HG02759 (cell line): ENCODE results near the gene FAM237A.

ENCODE experiments used
- ATAC-seq: cut with Tn5 transposase; IDR thresholded peaks from one replicate; pipeline ENCODE4 v1.9.1; 2021; ENCODE audit warnings: mild to moderate bottlenecking, moderate library complexity; ENCODE audit not compliant: unreplicated experiment

The FAM237A gene

DNA sequence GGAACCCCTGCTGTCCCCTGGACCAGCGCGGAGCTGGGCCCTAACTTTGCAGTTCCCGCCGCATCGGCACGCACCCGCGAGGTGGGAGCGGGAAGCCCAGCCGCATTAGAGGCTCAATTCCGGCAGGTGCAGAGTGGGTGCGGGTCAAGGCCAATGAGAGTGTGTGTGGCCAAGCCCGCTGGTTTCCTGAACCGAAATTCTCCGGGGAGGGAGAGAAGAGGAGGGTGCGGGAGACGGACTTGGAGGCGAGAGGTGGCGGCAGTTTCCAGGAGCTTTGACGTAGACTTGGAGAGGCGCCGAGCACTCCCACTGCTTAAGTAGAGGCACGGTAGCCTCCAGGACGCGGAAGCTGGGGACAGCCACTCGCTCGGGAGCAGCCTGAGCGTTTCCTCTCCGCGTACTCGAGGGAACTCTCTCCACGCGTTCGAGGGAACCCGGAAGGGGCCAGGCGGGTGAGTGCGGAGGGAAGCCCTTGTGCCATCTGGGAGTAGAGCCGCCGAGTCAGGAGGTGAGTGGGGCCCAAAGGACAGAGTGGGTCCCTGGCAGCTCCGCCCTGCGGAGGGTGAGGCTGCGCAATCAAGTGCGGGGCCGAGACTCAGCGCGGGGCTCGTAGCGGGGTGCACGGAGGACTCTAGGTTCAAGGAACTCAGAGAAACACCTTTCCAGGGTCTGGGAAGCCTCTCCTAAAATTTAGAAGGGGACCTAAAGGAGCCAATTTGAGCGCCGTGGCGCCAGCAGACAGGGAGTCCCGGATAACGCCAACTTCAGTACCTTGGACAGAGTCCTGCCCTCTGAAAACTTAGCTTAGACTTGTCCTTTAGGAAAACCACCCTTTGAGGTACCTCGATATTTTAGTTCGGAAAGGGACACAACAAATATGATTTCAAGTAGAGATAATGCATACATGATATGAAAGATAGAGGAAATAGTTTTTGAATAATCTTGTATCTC is at the start of gene FAM237A:
FAM237A (plus strand) TSS at position 413 of the 951 bp plus-strand sequence. CDS start 1,750 bp downstream, outside the sequence.
- no peak for ATAC-seq

DNA sequence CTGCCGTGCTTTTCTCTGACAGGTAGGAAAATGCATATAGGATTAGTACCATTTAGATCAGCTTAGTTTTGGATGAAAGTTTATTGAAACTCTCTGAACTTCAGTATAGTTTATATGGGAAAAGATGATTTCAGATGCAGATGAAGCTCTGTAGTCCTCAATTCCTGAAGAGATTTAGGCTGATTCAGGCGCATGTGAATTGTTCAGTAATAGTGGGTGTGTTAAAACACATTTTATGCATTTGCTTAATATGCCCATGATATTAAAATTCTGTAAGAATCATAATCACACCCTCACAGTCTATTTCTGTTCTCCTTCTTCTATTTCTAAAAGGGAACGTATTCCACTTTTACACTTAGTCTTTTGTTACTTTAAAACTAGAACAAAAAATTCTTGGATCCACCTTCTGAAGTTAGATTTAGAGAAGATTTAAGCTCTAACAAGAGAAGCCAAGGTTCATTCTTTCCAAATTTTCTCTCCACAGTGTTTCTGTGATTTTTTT is 44.5 kb upstream of the FAM237A start:
- ATAC-seq, result no peak

DNA sequence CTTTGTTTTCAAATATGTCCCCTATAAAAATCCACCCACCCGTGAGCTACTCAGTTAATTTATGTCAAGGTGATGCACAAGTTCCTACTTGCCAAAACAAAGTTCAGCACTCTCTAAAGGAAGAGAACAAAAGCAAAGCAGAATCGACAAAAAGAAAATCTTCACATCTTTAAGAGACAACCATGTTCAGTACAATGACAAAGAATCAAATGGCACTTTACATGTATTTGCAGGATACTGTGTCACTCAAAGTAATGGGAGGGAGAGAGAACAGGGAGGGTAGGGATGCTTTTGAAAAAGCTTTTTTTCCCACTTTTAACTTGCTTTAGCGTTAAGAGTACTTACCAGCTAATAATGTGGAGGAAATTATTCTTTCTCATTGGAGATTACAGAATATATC is 39.0 kb upstream of the FAM237A start:
- no peak for ATAC-seq

DNA sequence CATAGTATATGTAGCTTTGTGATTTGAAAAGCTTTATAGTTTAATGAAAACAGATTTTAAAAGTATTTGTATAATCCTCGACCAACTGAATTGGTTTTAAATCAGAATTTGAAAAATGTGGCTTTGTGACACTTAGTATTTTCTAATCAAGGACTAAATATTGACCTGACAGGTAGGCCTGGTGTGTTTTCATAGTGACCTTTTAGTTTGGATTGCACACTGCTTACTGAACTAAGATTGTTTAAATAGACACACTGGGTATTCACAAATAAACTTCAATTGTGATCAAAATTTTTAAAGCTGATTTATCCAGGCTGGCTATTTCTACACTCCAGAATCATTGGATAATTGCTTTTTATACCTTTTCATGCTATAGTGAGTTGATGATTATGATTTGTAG is 31.8 kb upstream of the FAM237A start:
- ATAC-seq, result no peak

DNA sequence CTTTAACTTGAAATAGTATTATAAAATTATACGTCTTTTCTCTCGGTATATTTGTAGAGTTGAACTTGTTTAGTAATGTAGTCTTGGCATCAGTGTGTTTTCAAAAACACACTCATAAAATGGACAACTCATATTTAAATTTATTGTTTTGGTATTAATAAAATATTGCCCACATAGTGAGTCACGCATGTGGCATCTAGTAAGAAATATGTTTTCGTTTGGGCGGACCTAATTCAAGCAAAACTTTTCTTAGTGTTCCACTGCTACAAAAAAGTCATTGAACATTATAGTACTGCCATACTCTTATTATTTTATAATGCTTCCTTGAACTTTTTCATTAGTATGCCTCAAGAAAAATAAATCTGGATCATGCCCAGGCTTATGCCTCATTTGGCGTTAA is 31.1 kb upstream of the FAM237A start:
- ATAC-seq, result no peak

DNA sequence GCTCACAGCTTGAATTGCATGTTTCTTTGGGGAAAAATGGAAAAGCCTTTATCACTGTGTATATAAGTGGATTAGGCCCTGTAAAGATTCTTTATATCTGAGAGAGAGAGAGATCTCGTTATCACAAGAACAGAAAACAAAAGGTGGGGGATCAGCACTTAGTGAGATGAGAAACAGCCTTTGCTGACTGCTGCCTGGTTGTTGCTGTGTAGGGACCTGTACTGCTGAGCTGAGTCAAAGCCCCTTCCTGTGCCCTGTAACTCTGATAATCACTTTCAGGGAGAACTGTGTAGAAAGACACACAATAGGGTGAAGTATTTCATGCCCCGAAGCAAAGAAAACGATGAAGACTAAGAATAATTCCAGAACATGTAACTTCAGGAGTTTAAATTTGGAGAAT is 30.6 kb upstream of the FAM237A start:
- no peak for ATAC-seq

DNA sequence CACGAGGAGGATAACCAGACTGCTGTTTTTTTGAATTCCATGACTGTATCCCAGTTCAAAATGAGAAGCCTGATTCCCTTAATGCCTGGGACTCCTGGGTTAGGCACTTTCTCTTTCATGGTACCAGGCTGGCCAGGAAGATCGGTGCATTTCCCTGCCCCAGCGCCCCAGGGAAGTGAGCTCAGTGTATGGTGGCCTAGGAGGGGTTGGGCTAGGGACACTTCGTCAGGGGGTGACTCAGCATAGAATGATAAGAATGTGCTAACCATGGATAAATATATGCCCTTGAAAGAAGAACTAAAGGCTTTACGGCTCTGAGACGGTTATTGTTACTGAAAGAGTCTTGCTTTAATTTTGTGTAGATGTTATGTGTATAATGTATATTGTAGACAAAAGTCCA is 27.5 kb upstream of the FAM237A start:
- no peak for ATAC-seq

DNA sequence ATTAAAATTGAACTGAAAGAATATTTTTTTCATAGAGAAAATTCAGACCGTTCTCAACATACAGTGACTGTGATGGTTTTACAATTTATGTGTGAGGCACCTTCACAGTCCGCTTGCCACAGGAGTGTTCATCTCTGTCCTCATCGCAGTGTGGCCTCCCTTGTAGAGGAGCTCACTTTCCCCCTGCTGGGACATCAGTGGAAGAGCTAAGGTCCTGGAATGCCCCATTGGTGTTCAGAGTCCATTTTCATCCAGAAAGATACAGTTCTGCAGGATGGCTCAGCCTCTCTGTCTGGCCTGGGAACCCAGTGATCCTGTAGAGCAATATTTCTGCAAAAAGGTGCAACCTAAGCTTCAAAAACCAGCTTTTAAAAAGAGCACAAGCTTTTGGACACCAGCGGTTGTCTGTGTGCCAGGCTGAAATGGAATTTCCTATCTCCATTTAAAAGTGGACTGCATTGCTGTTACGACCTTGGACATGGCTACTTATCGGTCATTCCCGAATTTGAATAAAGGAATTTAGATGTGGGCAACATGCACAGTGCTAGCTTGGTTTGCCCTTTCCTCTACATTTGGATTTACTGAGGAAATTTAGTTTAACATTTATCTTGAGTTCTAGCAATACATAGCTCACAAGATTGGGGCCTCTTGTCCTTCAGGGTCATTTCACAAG is 26.7 kb upstream of the FAM237A start:
- ATAC-seq, result no peak

DNA sequence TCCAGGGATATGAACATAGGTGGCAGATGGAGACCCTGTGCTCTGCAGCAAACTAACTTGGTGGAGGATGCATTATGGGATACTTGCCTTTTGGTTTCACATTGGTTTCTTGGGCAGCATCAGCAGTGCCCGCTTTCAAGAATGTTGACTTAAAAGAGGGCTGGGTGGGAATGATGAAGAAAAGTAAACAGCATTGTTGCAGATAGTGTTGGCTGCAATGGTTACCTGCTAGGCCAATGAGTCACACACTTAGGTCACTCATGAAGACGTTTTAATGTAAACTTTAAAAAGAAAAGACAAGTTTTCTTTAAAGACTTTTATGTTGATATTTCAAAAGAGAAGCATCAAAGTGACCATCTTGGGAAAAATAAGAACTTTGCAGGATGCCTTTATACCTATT is 26.1 kb upstream of the FAM237A start:
- ATAC-seq, result no peak

DNA sequence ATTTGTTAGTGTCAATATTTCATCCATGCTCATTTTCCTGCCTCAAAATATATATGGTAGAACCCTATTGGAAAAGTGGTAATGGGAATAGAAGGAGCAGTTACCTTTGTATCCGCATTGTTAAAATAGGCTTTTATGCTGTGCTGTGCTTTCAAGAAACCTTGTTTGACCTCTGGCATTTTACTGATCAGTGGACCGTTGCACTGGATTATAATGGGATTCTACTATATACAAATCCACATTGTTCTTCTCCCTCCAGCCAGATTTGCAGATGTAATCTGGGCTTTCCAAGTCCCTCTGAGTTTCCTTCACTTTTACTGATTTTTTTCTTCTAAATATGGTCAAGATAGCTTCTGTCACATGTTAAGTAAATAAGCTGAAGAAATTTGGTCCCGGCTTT is 23.3 kb upstream of the FAM237A start:
- ATAC-seq, result no peak

DNA sequence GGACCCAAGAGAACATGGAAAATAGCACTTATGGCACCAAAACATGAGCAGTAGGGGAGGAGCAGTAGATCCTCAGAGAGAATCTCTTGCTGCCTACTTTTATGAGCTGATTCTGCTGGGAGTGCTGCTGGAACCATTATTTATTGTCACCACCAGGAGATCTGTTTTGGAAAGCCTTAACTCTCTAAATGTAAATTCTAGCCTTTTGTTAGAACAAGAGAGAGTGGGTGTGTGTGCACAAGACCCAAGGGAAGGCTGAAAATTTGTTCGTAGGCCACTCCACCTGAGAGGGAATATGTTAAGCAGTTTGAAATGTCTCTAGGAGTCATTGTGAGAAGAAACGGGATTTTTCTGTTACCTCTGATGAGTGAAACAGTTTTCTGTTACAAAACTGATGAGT is 16.2 kb upstream of the FAM237A start:
- no peak for ATAC-seq

DNA sequence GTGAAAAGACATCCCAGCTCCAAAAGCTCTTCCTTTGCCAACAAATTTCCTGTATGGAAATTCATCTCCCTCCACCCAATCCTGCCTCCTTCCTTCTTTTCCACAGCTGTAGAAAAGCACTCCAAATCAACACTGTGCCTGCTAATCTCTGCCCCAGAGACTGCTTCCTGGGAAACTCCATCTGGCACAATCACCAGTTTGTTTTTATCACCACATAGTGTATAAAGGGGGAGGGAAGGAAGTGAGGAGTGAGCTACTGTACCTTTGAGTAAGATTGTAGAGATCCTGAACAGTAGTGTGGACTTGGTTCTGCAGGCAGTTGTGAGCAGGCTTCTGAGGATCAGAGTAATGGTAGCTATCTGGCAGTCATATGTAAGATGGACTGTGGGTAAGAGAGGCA is 14.7 kb upstream of the FAM237A start:
- ATAC-seq, result no peak

DNA sequence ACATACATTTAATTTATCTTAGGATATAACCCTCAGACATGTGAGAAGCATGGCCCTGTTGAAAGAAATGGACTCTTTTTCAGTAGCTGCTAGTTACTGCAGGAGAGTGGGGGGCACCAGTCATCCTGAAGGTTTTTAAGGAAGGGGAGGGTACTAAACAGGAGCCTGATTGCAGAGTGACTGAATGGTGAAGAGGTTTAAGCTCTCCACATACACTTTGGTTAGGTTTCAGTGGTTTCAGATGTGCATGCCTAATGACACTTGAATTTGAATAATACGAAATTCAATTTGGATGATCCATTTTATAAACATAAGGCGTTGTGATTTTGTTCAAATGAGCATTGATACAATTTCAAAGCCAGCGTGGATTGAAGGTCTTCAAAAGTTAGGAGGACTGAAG is 10.9 kb upstream of the FAM237A start:
- no peak for ATAC-seq

DNA sequence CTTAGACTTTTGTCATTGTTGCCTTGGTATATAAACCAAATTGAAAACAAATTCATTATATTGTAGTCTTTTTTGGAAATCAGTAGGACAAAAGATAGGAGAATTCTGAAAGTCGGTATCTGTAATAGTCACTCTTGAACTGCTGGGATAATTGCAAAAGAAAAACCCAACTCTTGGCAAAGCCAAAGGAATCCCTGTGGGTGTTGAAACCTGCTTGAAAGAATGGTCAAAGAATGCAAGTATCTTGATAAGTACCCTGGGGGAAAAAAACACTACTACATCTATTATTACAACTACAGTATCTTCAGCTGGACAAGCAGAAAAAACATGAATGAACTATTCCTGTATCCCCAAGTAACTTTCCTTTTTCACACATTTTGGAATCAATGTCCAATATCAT is 7.3 kb upstream of the FAM237A start:
- ATAC-seq, result no peak

DNA sequence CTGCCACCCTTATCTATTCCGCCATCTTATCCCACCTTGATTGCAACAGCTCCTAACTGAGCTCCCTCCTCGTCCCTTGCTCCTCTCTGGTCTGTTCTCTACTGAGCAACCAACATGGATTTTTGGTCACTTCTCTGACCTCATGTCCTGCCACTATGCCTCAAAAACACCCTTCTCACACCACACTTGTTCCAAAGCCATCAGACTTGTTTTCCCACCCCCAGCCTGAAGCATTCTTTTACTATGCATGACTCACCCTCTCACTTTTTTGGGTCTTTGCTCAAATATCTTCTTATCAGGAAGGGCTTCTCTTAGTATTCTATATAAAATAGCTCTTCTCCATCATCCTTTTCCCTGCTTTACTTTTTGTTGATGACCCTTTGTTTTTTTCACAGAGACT is 2.7 kb upstream of the FAM237A start:
- no peak for ATAC-seq

DNA sequence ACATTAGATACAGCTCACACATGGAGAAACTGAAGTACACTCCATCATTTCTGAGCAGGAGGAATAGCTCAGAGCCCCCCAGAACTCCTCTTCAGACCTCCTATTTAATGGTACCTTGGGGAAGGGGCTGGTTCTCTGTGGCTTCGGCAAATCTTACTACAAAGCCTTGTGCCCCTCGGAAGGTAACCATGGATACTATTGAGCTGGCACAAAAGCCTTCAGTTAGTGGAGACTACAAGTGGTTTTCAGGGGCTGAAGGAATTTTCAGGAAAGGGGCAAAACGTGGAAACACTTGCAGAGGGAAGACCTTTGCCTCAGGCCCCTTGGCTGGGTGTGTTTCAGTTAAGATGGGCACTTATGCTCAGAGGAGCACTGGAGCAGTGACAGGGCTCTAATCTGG is 1.1 kb upstream of the FAM237A start:
- ATAC-seq, result no peak

DNA sequence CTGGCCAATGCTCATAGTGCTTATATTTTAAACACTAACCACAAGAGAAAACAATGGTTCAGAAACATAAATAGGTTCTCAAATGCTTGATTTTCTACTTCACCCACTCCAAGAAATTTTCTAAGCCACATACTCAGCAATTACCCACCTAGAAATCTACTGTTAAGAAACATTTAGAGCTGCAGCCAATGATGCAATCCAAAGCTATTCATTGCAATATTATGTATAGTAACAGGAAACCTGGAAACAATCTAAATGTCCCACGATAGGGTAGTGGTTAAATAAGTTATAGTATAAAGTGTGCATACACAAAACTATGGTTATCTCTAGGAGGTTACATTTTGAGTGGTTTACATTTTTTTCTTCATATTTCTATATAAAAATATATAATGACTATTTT is 5.7 kb downstream of the FAM237A start:
- no peak for ATAC-seq

DNA sequence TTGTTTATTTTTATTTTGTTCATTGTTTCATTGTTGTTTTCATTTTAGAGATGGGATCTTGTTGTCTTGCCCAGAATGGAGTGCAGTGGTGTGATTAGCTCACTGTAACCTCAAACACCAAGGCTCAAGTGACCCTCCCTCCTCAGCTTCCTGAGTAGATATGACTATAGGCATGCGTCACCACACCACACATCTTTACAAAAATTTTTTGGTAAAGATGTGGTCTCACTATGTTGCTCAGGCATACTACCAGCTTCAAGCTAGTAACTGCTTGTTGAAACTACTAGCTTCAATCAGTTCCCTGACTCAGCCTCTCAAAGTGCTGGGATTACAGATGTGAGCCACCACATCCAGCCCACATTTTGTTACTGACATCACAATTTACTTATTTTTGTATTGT is 14.8 kb downstream of the FAM237A start:
- no peak for ATAC-seq

DNA sequence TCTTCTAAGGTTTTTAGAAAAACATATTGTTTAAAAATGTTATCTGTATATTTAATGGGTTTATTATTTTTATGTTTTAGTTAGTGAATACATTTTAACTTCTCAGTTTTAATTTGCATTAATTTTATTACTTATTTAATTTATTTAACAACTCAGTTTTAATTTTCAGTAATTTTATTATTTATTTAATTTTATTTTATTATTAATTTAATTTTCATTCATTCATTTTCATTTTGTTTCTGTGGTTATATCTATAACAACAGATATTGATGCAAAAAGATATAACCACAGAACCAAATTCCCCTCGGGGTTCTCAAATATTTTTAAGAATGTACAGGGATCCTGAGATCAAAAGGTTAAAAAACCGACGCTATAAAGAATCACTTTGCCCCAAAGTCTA is 23.0 kb downstream of the FAM237A start:
- ATAC-seq, result no peak

DNA sequence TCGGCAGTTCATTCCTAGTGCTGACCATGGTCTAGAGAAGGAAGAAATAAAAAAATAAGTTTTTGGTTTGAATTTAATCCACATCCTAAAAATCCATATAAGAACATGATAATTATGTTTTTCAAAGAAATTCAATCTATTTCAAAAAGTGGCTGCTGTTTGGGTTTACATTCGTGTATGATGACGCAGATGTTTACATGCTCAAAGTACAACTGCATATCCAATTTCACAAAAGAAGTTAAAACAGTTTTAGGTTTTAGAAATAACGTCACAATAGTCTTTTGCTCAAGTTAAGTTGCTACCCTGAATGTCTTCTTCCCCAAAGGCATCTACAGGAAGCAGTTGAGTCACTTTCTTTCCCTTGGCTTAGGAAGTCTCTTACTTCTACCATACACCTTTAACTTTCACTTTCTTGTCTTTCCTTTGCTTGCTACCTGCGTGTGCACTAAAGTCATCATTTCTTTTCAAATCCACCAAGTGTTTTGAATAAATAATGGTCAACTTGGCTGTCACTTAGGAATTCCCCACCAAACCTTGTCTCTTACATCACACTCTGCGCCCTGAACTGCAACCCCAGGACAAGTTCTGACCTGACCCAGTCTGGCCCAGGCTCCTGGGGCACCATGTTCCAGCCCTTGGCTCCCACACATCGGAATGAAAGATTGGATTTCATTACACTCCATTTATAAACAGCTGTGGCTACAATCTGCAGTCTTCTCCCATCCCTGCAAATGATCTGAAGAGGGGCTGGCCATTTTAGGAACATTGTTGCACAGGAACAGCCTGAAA is 28.4 kb downstream of the FAM237A start:
- ATAC-seq, result no peak

DNA sequence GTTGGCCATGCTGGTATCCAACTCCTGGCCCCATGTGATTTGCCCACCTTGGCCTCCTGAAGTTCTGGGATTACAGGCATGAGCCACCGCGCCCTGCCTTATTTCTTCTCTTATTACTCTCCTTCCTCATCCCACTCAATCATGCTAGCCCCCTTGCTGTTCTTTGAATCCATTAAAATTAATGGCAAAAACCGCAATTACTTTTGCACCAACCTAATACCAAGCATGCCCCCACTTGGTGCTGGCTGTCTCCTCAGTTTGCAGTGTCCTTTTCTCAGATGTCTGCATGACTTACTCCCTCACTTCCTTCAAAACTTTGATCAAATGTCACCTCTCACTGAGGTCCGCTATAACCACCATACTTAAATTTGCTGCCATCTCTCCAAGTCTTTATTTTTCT is 41.3 kb downstream of the FAM237A start:
- ATAC-seq, result no peak
